ENCODE measurements around the gene MTA3.

Gene MTA3

GRCh38 chr2:42791606-42792005 is 223.2 kb downstream of the MTA3 start:
- no peak for DNase-seq

DNA sequence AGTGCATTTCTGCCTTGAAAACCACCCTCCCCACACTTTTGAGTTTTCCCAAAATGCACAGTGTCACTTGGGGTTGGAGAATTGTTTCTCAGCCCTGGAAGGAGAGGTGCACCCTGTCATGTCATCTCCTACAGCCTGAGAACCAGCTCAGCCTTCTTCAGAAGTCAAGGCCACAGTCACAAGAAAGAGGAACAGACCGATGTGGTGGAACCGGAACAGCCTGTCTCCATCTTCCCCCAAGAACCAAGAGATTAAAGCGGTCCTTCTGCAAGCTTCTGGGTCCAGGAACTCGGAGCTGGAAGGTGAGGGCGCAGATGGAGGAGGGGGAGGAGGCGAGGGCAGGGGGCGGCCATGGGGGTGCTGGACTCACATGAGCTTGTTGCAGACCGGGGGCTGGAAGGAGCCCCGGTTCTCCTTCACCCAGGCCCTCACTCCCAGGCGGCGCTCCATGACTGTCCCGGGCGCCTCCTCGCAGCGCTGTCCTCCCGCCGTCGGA is 223.7 kb downstream of the MTA3 start:
- no peak for DNase-seq

DNA sequence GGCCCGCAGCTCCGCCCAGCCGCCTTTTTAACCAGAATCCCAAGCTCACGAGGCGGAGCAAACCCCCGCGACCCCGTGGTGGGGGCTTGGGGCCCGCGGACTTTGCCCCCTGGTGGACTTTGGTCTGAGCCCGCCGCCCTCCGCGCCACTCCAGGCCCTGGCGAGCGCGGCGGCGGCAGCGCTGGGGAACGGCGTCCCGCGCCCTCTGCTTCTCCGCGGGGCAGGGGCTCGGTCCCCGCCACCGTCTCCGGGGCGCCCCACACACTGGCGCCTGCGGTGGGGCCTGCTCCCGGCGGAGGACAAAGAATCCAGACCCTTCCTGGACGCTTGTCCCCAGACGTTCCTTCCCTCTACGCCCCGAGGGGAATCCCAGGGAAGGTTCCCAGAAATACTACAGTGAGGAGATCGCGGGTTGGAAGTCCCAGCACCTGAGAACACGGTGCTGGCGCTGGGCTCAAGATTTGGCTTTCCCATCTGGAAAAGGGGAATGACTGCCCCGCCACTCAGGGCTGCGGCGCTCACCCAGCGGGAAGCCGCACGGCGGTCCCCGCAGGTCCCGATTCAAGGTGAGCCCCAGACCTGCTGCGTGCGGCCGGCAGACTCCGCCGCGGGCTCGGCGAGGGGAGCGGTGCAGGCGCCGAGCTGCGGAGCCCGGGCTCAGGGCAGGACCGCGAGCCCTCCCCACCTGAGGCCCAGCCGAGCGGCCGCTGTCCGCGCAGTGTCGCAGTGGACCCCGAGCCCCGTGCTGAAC is 224.3 kb downstream of the MTA3 start, which contains the start of gene HAAO:
Gene HAAO, minus strand, starts transcription at position 1 of the 751 bp plus-strand sequence. CDS start 47 bp downstream, outside the sequence.
- DNase-seq, result no peak

DNA sequence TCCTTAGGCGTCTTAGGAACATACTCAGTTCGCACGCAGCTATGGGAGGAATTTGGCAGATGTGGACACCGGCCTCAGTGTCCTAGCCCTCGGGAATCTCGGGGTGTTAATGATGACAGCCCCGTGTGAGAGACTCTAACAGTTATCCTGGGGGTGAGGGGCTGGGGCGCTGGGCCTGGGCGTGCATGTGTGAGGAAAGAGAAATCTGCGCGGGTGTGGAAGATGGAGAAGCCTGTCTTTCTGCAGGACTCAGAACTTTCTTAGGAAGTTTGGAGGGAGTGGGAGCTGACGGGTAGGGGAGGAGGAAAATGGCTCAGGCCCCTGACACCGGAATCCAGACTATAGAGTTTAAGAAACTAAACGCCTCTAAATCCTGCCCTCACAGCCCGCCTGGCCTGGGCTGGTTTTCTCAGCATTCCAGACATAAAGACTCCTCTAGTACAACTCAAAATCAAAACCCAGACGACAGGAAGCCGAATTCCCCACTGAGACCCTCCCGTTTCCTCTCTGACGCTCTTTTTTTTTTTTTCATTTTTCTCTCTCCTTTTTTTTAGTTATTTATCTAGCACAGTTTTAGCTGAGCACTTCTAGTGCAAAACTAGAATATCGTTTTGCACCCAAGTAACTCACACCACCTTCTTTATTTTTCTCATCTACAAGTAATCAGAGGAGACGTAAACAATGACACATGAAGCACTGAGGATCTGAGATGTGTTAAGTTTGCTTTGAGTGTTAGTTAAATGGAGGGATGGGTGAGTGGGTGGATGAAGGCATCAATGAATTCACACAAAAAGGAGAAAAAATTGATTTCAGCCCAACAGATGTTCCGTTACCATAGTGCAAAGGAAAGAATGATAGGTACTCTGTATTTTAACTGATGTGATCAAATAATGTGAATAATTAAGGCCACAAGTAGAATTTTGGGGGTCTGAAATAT is 225.2 kb downstream of the MTA3 start:
- no peak for DNase-seq

- no peak for DNase-seq
Measured at GRCh38 chr2:42794271-42795046, 226.0 kb downstream of the MTA3 start.

DNA sequence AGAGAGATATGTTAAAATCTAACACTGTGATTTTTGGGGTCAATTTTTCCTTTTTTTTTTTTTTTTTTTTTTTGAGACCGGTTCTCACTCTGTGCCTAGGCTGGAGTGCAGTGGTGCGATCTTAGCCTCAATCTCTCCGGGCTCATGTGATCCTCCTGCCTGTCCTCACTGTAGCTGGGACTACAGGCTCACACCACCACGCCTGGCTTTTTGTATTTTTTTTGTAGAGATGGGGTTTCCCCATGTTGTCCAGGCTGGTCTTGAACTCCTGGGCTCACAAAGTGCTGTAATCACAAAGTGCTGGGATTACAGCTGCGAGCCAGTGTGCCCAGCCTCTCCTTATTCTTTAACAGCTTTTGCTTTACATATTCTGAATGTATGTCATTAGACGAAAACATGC is 226.8 kb downstream of the MTA3 start:
- DNase-seq, result no peak

- no peak for DNase-seq
Measured at GRCh38 chr2:42795841-42796301, 227.4 kb downstream of the MTA3 start.

DNA sequence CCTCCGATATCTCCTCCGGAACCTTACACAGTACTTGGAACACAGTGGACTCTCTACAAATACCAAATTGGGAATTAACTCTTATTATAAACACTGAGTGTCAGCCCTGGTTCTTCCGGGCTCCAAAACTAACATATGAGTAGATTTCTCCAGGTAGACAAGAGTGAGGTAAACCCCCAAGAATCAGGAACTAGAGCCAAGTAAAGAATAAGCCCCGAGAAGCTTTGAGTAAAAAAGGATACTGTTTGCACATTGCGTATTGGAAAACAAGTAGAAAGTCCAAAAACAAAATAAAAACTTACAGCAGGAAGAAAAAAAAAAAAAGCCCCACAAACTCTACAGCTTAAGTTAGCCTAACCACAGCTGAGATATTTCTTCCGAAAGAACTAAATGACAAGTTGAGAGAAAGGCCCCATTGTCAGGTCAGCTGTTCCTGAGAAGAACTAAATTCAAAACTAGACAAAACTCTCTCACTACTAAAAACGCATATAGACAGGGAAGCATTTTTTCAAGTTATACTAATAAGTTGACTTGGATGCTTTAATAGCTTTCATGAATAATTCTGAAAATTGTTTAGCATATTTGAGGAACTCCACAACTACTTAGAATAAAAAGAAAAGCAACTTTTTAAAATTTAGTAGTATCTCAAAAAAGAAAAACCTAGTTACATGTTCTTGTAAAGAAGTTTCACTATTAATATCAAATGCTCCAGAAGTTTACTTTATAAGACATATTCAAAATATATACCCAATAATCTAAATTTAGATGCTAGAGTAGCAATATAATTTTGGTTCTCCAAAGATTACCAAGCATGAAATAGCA is 228.2 kb downstream of the MTA3 start:
- DNase-seq, result no peak

GRCh38 chr2:42797281-42797680 is 228.8 kb downstream of the MTA3 start:
- DNase-seq, result no peak

DNA sequence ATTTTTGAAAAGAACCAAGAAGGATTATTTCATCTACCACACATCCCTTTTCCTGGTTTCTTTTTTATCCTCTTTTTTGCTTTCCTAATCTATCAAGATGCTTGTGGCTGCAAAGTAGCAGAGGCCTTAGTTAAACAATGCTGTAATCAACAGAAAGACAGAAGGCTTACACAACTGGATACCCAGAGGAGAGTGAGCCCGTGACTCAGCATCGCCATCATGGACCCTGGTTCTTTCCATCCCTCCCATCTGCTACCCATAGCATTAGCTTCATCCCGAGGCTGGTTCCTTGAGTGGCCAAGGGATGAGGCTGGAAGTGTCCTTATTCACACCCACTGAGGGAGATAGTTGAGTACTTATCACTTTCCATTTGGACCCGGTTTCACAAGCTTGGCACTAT is 231.4 kb downstream of the MTA3 start:
- peak; percentile 46 to 67 for DNase-seq

DNA sequence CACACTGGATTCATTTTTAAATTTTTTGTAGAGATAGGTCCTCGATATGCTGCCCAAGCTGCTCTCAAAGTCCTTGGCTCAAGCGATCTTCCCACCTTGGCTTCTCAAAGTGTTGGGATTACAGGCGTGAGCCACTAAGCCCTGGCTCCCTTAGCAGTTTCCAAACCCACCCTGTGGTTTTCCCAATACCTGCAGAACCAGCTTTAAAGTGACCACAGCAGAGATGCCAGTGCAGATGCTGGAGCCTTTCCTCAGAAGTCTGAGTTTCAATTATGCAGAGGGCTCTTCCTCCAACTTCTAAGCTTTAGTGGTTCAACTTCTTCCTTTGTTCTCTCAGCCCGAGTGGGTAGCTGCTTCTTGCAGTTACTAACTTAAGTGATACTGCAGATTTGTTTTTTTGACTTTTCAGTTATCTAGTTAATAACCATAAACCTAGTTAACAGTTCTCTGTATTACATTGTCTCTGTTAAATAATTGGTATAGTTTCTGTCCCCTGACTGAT is 232.1 kb downstream of the MTA3 start:
- no peak for DNase-seq

- DNase-seq, result no peak
Measured at GRCh38 chr2:42800981-42801380, 232.5 kb downstream of the MTA3 start.

GRCh38 chr2:42801381-42801780 is 232.9 kb downstream of the MTA3 start:
- no peak for DNase-seq

DNA sequence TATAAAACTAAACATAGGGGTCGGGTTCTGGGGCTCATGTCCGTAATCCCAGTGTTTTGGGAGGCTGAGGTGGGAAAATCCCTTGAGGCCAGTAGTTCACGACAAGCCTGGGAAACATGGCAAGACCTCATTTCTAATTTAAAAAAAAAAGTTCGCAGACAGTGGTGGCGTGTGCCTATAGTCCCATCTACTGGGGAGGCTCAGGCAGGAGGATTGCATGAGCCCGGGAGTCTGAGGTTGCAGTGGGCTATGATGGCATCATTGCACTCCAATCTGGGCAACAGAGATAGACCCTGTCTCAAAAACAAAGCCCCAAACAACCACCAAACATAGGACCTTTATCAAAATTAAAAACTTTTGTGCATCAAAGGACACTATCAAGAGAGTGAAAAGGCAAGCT is 233.7 kb downstream of the MTA3 start:
- no peak for DNase-seq

DNA sequence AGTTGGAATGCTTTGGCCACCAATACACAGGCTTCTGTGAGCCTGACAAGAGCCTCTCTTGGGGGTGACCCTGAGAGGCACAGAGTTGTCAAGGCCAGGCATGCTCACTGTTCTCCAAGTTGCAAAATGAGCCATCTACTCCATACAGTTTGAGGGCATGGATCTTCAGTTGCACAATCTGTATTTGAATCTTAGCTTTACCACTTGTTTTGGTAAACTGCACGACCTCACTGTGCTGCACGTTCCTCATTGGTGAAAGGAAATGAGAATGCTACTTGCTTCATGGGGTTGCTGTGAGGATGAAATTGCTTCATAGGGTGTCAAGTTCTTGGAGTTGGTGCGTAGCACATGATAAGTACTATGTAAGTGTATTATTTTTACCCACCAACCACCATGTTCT is 235.9 kb downstream of the MTA3 start:
- no peak for DNase-seq

GRCh38 chr2:42804891-42805290 is 236.5 kb downstream of the MTA3 start:
- DNase-seq, result no peak

Measured in NCI-H524 (cell line).